Fibroblast of mammary gland (primary cell): Measurements from ENCODE around the gene DCUN1D2.

ENCODE experiments used
- DNase-seq: peaks from one replicate; pipeline ENCODE4 v3.0.0-alpha.2; 2010; ENCODE audit warnings: low read depth
- H3K4me3 ChIP-seq: 2 replicates; pipeline ENCODE4 v1.5.1; 2011; ENCODE audit warnings: low read depth, mild to moderate bottlenecking, low read length, moderate library complexity; ENCODE audit not compliant: control insufficient read depth
- TF ChIP-seq, protein P1 (sequence below): conservative IDR thresholded peaks from 2 replicates; pipeline ENCODE4 v1.5.1; 2011; ENCODE audit warnings: low read depth, low read length, inconsistent platforms; ENCODE audit not compliant: control insufficient read depth, insufficient read depth

The DCUN1D2 gene

DNA sequence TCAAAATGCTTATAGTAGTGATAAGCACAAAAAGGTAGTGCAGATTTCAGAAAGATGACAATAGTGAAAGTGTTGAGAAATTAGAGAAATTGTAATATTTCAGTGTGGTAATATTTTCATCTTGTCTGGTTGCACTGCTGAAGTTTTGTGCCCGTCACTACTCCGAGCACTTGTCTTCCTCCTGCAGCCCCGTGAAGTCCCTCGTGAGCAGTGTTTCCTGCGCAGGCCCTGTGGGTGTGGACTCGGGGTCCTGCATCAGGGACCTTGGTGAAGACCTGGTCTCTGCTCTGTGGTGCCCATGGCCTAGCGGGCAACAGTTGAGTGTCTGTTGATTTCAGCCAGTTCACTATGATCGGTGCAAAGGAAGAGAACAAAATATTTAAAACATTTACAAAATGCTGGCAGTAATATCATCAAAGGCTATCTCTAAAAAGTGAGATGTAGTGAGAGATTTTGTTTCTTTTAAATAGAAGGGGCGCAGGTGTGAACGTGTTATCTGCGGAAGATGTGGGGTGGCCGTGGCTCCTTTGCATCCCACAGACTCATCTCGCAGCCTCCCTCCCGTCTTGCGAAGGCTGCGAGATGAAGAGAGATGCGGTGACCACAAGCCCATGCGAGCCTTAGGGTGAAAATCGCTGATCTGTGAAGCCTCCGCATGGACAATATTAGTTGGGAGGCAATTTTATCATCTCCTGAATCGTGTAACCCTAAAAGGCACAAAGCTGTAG is 27.7 kb upstream of the DCUN1D2 start:
- H3K4me3 ChIP-seq = no peak overlapping the region
- TF ChIP-seq, protein P1, sequence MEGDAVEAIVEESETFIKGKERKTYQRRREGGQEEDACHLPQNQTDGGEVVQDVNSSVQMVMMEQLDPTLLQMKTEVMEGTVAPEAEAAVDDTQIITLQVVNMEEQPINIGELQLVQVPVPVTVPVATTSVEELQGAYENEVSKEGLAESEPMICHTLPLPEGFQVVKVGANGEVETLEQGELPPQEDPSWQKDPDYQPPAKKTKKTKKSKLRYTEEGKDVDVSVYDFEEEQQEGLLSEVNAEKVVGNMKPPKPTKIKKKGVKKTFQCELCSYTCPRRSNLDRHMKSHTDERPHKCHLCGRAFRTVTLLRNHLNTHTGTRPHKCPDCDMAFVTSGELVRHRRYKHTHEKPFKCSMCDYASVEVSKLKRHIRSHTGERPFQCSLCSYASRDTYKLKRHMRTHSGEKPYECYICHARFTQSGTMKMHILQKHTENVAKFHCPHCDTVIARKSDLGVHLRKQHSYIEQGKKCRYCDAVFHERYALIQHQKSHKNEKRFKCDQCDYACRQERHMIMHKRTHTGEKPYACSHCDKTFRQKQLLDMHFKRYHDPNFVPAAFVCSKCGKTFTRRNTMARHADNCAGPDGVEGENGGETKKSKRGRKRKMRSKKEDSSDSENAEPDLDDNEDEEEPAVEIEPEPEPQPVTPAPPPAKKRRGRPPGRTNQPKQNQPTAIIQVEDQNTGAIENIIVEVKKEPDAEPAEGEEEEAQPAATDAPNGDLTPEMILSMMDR = no peak
- DNase-seq = no peak

DNA sequence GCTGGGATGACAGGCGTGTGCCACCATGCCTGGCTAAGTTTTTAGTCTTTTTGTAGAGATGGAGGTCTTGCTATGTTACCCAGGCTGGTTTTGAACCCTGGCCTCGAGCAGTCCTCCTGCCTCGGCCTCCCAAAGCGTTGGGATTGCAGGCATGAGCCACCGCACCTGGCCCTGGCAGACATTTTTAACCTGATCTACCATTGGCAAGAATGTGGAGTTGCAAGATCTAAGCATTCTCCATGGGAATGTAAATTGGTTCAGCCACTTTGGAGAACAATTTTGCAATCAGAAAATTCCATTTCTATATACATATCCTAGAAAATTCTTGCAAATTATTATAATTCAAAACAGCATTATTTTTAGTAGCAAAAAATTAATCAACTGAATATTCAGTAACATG is 24.3 kb upstream of the DCUN1D2 start:
- H3K4me3 ChIP-seq = no peak overlapping the region
- TF ChIP-seq, protein P1 = no peak
- DNase-seq = no peak

DNA sequence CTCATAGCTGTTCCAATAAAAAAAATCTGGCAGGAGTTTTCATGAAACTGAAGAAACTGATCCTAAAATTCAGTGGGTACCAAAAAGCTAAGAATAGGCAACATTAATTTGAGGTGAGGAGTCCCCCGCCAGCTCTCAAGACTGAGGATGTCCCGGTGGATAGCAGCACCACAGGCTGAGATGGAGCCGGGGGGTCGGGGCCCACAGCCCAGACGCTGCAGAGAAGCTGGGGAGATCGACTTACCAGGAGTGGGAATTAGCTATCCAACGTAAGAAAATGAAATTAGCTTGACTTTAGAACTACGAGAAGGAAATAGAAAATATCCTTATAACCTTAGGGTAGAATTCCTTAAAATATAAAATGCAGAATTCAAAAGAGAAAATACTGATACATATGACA is 23.2 kb upstream of the DCUN1D2 start:
- no peak overlapping the region for H3K4me3 ChIP-seq
- no peak for DNase-seq
- TF ChIP-seq, protein P1 = no peak

DNA sequence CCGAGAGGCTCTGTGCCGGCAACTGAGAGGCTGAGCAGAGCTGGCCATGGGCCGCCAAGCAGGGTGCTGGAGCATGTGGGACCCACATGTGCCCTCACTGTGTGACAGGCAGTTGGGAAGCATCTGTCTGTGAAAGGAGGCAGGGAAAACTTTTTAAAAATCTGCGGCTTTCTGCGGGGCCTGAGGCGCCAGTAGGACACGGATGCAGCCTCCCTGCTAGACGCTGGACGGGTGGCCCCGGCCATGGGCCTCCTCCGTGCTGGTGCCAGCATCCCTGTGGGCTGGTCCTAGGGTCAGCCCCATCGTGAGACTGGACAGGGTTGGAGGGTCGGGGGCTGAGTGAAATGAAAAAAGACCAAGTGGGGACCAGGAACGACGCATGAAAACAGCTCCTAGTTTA is 20.9 kb upstream of the DCUN1D2 start:
- DNase-seq = no peak
- TF ChIP-seq, protein P1 = no peak
- no peak overlapping the region for H3K4me3 ChIP-seq

DNA sequence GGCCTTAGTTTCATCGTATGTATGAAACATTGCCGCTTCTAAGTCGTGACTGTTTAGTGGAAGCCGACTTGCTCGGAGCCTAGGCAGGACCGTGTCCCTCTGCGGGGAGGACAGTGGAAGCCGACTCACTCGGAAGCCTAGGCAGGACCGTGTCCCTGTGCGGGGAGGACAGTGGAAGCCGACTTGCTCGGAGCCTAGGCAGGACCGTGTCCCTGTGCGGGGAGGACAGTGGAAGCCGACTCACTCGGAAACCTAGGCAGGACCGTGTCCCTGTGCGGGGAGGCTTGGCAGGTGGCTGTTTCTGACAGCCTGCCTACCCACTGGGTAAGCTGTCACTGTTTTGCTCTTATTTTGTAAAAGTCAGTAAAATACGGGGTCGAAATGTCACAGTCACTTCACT is 20.4 kb upstream of the DCUN1D2 start:
- TF ChIP-seq, protein P1 = no peak
- no peak overlapping the region for H3K4me3 ChIP-seq
- DNase-seq = no peak

DNA sequence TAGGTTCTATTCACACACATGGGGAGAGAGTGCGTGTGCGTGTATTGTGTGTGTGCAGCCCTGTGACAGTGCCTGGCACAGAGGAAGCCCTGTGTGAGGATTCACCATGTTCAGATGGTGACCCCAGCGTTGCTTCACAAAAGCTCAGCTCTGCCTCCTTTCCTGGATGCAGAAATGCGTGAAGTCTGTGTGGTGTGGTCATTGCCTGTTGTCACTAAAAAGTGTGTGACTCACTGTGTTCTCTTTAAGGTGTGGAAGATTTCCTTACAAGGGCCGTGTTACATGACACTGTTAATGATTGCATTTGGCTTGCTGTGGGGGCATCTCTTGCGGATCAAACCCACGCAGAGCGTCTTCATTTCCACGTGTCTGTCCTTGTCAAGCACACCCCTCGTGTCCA is 19.5 kb upstream of the DCUN1D2 start:
- DNase-seq = no peak
- no peak overlapping the region for H3K4me3 ChIP-seq
- TF ChIP-seq, protein P1 = no peak
